Heart right ventricle (tissue), 16 donors: ENCODE data around the gene TUBA4A. TPM values are rescaled to one million over a fixed set of nuclear protein-coding genes. Genes with fewer than 3 reads are reported as not detected.
"Not testable (repeated sequence)": the region's sequence is repeated elsewhere in the genome, so short reads cannot be mapped to it uniquely, and the experiment has no call there.

Experiments
- ATAC-seq, 8 donors: fragments of 200-7000 bp; cut with Tn5 transposase; one replicate each; pipeline ENCODE4 v1.9.1; 2020; ENCODE audit warnings: mild to moderate bottlenecking in 8 of 8, moderate library complexity in 8 of 8, moderate number of reproducible peaks in 1 of 8
- DNase-seq, 2 donors: peaks; one replicate each; pipeline ENCODE4 v3.0.0-alpha.2; 2020
- H3K27ac ChIP-seq, 10 donors: fragments of 200-600 bp; sonication (generic) in 2 of 10; one replicate each; pipeline versions ENCODE4 v1.5.0 to v1.8.0; 2020 to 2022; ENCODE audit warnings: mild to moderate bottlenecking in 3 of 10
- H3K27me3 ChIP-seq, 7 donors: fragments of 200-600 bp; one replicate each; pipeline ENCODE4 v1.8.0; 2021 to 2022; ENCODE audit warnings: mild to moderate bottlenecking in 2 of 7
- H3K36me3 ChIP-seq, 9 donors: fragments of 200-600 bp; sonication (generic) in 1 of 9; one replicate each; pipeline versions ENCODE4 v1.5.0 to v1.8.0; 2020 to 2022; ENCODE audit warnings: mild to moderate bottlenecking in 2 of 9
- H3K4me1 ChIP-seq, 9 donors: fragments of 200-600 bp; sonication (generic) in 1 of 9; one replicate each; pipeline versions ENCODE4 v1.5.0 to v1.8.0; 2020 to 2022; ENCODE audit warnings: mild to moderate bottlenecking in 4 of 9
- H3K4me3 ChIP-seq, 10 donors: fragments of 200-600 bp; sonication (generic) in 2 of 10; one replicate each; pipeline versions ENCODE4 v1.5.0 to v1.8.0; 2020 to 2022; ENCODE audit warnings: mild to moderate bottlenecking in 7 of 10, moderate library complexity in 2 of 10
- H3K9me3 ChIP-seq, 11 donors: fragments of 200-600 bp in 10 of 11; sonication (generic) in 2 of 11; one replicate each; pipeline versions ENCODE4 v1.5.0 to v1.8.0; 2013 to 2022; ENCODE audit warnings: mild to moderate bottlenecking in 2 of 11, control low read depth in 1 of 11, moderate library complexity in 1 of 11
- WGBS, 2 donors: extraction: QIAGEN DNeasy Blood & Tissue Kit; methylation state at CpG; one replicate each; pipeline ENCODE4 v1.1.7; 2013; ENCODE audit warnings: inconsistent platforms in 1 of 2; 5-methylcytosine and 5-hydroxymethylcytosine counted together
- intact Hi-C, 10 donors: fragments of 100-400 bp; cut with DNase I; formaldehyde crosslinking; loops; one replicate each; pipeline versions ENCODE4 v1.11.1 to v1.14.2; 2022
- polyA plus RNA-seq, 2 donors: library from polyadenylated mRNA; stranded (reverse); fragments of 200-250 nt; gene quantifications; one replicate each; pipeline ENCODE4 v1.2.3, GENCODE V29; 2013
- total RNA-seq, 10 donors: library from RNA; stranded (reverse); fragmentation: NEBNext Ultra II Directional in 3 of 10; extraction: Animal tissue kit (Norgen Biotek cat#: 25700) in 3 of 10; gene quantifications; one replicate each; pipeline versions ENCODE4 v1.2.1 to v1.2.4, GENCODE V29; 2021 to 2023
- TF ChIP-seq, protein P1 (sequence below), 9 donors: fragments of 200-600 bp; sonication (generic) in 2 of 9; IDR thresholded peaks; one replicate each; pipeline versions ENCODE4 v1.5.0 to v1.8.0; 2021 to 2022; ENCODE audit warnings: antibody characterized with exemption in 9 of 9, mild to moderate bottlenecking in 5 of 9, moderate library complexity in 1 of 9
- donor health status: Arrhythmogenic right ventricular cardiomyopathy.
- donor health status: ischemic (EF 13 %, LVEDD 7.1; RV severe dilation, severe dysfunction).
- donor health status: healthy with polysubstance abuse.
- donor health status: DM: no; HTN: yes; CAD: no.
- donor health status: DM: no; HTN: no; CAD: no.
- donor health status: ischemic (EF 25% LVEDD 6.9; RV normal size, moderate dysfunction).
- donor health status: ischemic (EF 25% LVEDD 5.7; RV mildly dilated, moderate dysfunction).
- donor health status: healthy.
- donor health status: DM: yes; HTN: yes; CAD: no.
- donor health status: Ischemic cardiomyopathy.
- donor health status: ischemic (EF 35%, LVEDD 5.7; RV mildly dilated, moderate dysfunction).
- donor health status: nonischemic (EF 11% LVEDD 7.7; RV severe dilation, severe dysfunction).
- donor health status: DM: yes; HTN: yes; CAD: no.
- donor health status: PGD.
- donor health status: ischemic (EF 29% LVEDD 5.4; RV normal size, mild dysfunction).
- donor health status: nonischemic (EF 23%, LVEDD 6.1; RV moderate dilation, normal function).

The TUBA4A gene
- total and polyA plus RNA-seq, 12 donors: 61.0 to 341 (median 145) TPM

- Histone ChIP-seq H3K4me1 (no peaks in the 10 kb centered on the region), H3K4me3 (no peak overlapping the region), H3K27me3 (peaks cover 0 to 29% (median 10%) of the 10 kb centered on the region in 7 donors), H3K36me3 (no peaks in the 10 kb centered on the region), H3K9me3 (no peaks in the 10 kb centered on the region), H3K27ac (no peak overlapping the region)
- DNase-seq (no peak), ATAC-seq (no peak)
- 43 to 51% methylated on average over 5 of the region's 5 CpGs for WGBS, 2 donors
- TF ChIP-seq, protein P1, sequence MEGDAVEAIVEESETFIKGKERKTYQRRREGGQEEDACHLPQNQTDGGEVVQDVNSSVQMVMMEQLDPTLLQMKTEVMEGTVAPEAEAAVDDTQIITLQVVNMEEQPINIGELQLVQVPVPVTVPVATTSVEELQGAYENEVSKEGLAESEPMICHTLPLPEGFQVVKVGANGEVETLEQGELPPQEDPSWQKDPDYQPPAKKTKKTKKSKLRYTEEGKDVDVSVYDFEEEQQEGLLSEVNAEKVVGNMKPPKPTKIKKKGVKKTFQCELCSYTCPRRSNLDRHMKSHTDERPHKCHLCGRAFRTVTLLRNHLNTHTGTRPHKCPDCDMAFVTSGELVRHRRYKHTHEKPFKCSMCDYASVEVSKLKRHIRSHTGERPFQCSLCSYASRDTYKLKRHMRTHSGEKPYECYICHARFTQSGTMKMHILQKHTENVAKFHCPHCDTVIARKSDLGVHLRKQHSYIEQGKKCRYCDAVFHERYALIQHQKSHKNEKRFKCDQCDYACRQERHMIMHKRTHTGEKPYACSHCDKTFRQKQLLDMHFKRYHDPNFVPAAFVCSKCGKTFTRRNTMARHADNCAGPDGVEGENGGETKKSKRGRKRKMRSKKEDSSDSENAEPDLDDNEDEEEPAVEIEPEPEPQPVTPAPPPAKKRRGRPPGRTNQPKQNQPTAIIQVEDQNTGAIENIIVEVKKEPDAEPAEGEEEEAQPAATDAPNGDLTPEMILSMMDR (IDR thresholded peaks at IDR 0.05): no peak
- intact Hi-C loops: no loop called here
These were observed 7.5 kb upstream of the TUBA4A start for GRCh38 chr2:219261024-219261855.

GRCh38 chr2:219258942-219259341 is 5.2 kb upstream of the TUBA4A start:
- ATAC-seq, intact Hi-C loops, H3K4me3 ChIP-seq, H3K9me3 ChIP-seq, H3K36me3 ChIP-seq, DNase-seq, H3K27ac ChIP-seq: not testable (repeated sequence)
- WGBS, 2 donors: 88 to 89% methylated on average over 10 of the region's 10 CpGs
- Histone ChIP-seq H3K4me1 (peaks cover 0 to 14% (median 9%) of the 10 kb centered on the region in 9 donors), H3K27me3 (peaks cover 0 to 38% (median 10%) of the 10 kb centered on the region in 7 donors)

GRCh38 chr2:219254590-219255201 is 978 bp upstream of the TUBA4A start:
- WGBS, 2 donors: 23 to 26% methylated on average over 12 of the region's 12 CpGs
- H3K4me1 ChIP-seq: peaks cover 18 to 51% (median 41%) of the 10 kb centered on the region in 9 donors
- no peak for DNase-seq
- H3K4me3 ChIP-seq: peak overlapping the region; percentile 54 to 95 (median 76)
- peak in 7 of 8 donors; percentile 0 to 27 (median 5) for ATAC-seq
- H3K36me3 ChIP-seq: peaks cover 0 to 18% (median 7%) of the 10 kb centered on the region in 9 donors
- peaks cover 0 to 35% (median 5%) of the 10 kb centered on the region in 7 donors for H3K27me3 ChIP-seq
- H3K27ac ChIP-seq: peak overlapping the region in 7 of 10 donors; percentile 81 to 99 (median 89)
- intact Hi-C loops: no loop called here
- H3K9me3 ChIP-seq: no peaks in the 10 kb centered on the region
- TF ChIP-seq, protein P1 (IDR thresholded peaks at IDR 0.05): no peak

DNA sequence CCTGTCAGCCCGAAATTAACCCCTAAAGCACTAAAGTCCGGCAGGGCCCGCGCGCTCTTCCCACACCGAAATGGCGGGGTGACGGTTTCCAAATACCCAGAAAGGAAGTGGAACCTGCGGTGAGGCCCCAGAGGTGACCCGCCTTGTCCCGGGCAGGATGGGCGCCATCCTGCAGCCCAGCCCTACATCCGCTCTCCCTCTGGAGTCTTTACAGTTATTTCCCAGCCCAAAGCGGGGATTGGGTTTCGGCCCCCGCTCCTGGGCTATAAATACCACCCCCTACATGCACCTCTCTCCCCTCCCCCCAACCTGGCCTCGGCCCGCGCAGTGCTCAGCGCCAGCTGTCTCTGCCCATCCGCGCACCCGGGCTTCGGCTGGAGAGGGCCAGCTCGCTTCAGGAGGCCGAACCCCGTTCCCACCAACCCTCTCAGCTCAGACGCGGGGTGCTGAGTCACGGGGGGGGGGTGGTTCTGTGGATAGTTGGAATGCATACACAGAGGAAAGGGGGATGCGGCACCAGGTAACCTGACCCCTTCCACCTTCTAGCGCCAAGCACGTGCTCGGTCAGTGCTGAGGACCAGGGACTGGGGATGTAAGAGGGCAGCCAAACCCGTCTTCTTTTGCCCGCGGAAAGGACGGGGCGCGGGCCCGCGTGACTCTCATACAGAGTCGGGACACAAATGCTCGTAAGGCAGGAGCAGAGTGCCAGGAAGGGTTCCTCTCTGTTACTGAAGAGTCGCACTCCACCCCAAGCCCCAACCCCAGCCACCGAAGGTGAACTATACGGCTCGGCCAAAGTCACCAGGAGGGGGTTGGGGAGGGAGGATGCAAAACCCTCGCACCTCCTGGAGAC is 592 bp downstream of the TUBA4A start, which contains the start of gene TUBA4B:
TSS of gene TUBA4B (plus strand) at position 344 of the 853 bp plus-strand sequence. CDS start at position 509, 165 bp downstream.
- intact Hi-C loops: loop anchor here in 2 of 10 donors (2.0 kb wide), 2 partner anchors 26 to 42 kb away; partner anchors contain the start of gene DNAJB2 (in 2 of the 2)
- peaks cover 27 to 67% (median 55%) of the 10 kb centered on the region in 9 donors for H3K4me1 ChIP-seq
- H3K27me3 ChIP-seq: peaks cover 0 to 28% (median 3%) of the 10 kb centered on the region in 7 donors
- H3K4me3 ChIP-seq: peak within 1 kb of the TSS; percentile 54 to 95 (median 76)
- H3K9me3 ChIP-seq: no peaks in the 10 kb centered on the region
- TF ChIP-seq, protein P1 (IDR thresholded peaks at IDR 0.05): no peak
- peak within 1 kb of the TSS in 9 of 10 donors; percentile 6 to 99 (median 84) for H3K27ac ChIP-seq
- DNase-seq: peak in 1 of 2 donors; percentile 44
- H3K36me3 ChIP-seq: peaks cover 0 to 29% (median 7%) of the 10 kb centered on the region in 9 donors
- peak; percentile 25 to 70 (median 46) for ATAC-seq
- 2 to 3% methylated on average over 49 of the region's 49 CpGs for WGBS, 2 donors
